GM10266 (cell line): ENCODE results near the gene ARHGAP4.

Source experiments
- DNase-seq: peaks from one replicate; pipeline ENCODE4 v3.0.0; 2012; ENCODE audit errors: extremely low spot score
- TF ChIP-seq, protein P1 (sequence below): IDR thresholded peaks from 2 replicates; pipeline ENCODE4 v1.5.1; 2012; ENCODE audit warnings: mild to moderate bottlenecking, low read depth; ENCODE audit not compliant: control insufficient read depth, insufficient read depth; ENCODE audit errors: missing control alignments

Gene ARHGAP4

DNA sequence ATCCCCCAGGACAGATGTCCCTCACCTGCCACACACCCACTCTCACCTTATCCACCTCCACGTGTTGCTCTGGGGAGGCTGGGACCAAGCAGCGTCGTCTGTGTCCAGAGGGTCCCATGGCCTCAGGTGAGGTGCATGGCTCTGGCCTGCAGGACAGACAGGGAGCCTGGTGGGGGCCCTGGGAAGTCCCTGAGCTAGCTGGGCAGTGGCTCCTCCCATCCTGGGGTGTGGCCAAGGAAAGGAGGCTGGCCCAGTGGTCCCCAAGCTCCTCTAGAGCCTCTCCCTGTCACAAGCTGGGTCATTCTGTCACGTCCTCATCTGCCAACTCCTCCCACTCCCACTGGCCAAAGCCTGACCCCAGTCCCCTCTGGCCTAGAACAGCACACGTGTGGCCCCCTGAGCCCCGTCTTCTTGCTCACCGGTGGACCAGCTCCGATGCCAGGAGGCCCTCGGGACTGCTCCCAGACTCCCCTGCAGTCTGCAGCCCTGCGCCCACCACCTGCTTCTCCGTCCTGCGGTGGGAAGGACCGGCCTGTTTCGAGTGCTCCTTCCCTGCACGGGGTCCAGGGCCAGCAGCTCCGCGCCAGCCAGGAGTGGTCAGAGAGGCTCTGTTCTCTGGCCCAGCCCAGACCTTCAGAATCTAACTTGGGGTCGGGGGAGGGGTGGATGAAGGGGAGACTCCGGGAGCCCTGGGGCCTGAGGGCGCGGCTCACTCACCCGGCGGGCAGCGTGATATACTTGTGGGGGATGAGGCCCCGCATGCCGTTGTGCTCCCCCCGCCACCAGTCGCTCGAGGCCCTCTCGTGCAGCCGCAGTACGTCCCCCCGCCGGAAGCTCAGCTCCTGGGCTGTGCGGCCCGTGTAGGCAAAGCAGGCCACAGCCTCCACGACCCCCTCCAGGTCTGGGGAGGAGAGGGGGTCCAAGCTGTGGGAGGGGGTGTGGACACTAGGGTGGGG, 16.8 kb downstream of the ARHGAP4 start:
- DNase-seq: peak; percentile 71
- TF ChIP-seq, protein P1, sequence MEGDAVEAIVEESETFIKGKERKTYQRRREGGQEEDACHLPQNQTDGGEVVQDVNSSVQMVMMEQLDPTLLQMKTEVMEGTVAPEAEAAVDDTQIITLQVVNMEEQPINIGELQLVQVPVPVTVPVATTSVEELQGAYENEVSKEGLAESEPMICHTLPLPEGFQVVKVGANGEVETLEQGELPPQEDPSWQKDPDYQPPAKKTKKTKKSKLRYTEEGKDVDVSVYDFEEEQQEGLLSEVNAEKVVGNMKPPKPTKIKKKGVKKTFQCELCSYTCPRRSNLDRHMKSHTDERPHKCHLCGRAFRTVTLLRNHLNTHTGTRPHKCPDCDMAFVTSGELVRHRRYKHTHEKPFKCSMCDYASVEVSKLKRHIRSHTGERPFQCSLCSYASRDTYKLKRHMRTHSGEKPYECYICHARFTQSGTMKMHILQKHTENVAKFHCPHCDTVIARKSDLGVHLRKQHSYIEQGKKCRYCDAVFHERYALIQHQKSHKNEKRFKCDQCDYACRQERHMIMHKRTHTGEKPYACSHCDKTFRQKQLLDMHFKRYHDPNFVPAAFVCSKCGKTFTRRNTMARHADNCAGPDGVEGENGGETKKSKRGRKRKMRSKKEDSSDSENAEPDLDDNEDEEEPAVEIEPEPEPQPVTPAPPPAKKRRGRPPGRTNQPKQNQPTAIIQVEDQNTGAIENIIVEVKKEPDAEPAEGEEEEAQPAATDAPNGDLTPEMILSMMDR: no peak

- TF ChIP-seq, protein P1: no peak
- DNase-seq: no peak
Observed at GRCh38 chrX:153908219-153908860, 17.7 kb downstream of the ARHGAP4 start.

- DNase-seq: no peak
- TF ChIP-seq, protein P1: no peak
Observed at GRCh38 chrX:153907456-153907855, 18.6 kb downstream of the ARHGAP4 start.

GRCh38 chrX:153906126-153906917, 19.7 kb downstream of the ARHGAP4 start:
- TF ChIP-seq, protein P1: no peak
- no peak for DNase-seq

DNA sequence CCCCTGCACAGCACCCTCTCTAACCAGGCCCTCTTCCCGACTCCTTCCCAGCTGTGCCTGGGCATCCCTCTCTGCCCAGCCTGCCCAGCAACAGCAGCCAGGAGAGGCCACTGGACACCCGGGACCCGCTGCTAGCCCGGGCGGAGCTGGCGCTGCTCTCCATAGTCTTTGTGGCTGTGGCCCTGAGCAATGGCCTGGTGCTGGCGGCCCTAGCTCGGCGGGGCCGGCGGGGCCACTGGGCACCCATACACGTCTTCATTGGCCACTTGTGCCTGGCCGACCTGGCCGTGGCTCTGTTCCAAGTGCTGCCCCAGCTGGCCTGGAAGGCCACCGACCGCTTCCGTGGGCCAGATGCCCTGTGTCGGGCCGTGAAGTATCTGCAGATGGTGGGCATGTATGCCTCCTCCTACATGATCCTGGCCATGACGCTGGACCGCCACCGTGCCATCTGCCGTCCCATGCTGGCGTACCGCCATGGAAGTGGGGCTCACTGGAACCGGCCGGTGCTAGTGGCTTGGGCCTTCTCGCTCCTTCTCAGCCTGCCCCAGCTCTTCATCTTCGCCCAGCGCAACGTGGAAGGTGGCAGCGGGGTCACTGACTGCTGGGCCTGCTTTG, 20.5 kb downstream of the ARHGAP4 start:
- no peak for DNase-seq
- TF ChIP-seq, protein P1: no peak

DNA sequence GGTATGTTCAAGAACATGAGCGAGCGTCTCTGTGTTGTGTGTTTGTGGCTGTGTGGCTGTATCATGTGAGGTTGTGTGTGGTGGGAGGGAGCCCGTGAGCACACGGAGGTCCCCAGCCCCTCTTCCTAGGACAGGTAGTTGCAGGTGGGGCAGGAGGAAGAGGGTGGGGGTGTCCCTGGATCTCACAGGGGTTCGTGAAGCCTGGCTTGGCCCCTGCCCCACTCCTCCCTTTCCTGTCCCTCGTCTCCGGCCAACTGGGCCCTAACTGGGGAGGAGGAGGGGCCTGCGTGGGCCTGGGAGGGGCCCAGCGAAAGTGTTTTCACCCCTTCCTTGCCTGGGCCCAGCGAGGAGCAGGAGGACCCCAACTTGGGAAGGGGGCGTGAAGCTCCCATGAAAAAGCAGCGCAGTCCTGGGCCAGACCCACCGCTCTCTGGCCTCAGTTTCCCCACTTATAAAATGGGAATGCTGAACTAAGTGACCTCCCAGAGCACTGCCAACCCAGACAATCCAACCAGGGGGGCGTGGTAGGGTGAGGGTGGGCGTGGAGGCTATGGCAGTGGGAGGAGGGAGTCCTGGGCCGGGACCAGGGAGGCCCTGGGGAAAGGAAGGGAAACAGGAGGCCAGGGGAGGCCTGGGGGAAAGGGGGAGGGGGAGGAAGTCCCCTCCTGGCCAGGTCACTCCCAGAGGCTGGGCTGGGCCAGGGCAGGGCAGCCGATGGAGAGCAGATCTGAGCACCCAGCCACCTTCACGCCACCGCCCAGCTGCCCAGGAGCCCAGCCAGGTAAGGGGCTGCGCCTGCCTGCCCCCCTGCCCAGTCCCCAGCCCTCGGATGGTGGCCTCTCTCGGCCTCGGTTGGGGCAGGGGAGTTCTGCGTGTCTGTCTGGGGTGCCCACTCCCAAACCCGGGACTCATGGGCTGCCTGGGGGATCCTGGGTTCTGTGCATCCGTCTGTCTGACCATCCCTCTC, 21.8 kb downstream of the ARHGAP4 start, which contains the start of gene AVPR2:
Gene AVPR2, plus strand, starts transcription at position 683 of the 967 bp plus-strand sequence. CDS start 473 bp downstream, outside the sequence.
- TF ChIP-seq, protein P1: no peak
- no peak for DNase-seq
